Activated T-helper 1 cell treated with anti-CD3 and anti-CD28 coated beads, Interleukin-12 subunit alpha, Interleukin-12 subunit beta, Interleukin-2, Interleukin-4 antibody, amounts not matched to agents 30 ng/mL and 10 ng/mL and 1 ng/mL, durations not matched to agents 14 hours and 24 hours and 36 hours (primary cell): Measurements from ENCODE around the gene RPP30. TPM values are rescaled to one million over a fixed set of nuclear protein-coding genes. Genes with fewer than 3 reads are reported as not detected.
"Not testable (repeated sequence)": the region's sequence is repeated elsewhere in the genome, so short reads cannot be mapped to it uniquely, and the experiment has no call there.

Experiments
- DNase-seq: peaks from one replicate; pipeline ENCODE4 v3.0.0; 2021; ENCODE audit warnings: low spot score
- H3K27ac Mint-ChIP-seq: one replicate; pipeline ENCODE4 v1.8.0; 2021; ENCODE audit warnings: mild to moderate bottlenecking, mixed read lengths
- H3K27me3 Mint-ChIP-seq: one replicate; pipeline ENCODE4 v1.8.0; 2022; ENCODE audit warnings: mild to moderate bottlenecking, moderate library complexity, mixed read lengths; ENCODE audit not compliant: insufficient read depth
- H3K36me3 Mint-ChIP-seq: one replicate; pipeline ENCODE4 v1.8.0; 2021; ENCODE audit warnings: low read depth, mixed read lengths
- H3K4me1 Mint-ChIP-seq: one replicate; pipeline ENCODE4 v1.8.0; 2021; ENCODE audit warnings: low read depth, mixed read lengths
- H3K4me3 Mint-ChIP-seq: one replicate; pipeline ENCODE4 v1.8.0; 2021; ENCODE audit warnings: mild to moderate bottlenecking, moderate library complexity, mixed read lengths
- H3K9me3 Mint-ChIP-seq: one replicate; pipeline ENCODE4 v1.8.0; 2021; ENCODE audit warnings: mixed read lengths
- intact Hi-C: fragments of 100-400 bp; cut with micrococcal nuclease; formaldehyde crosslinking; loops from one replicate; pipeline ENCODE4 v1.15.1; 2024
- total RNA-seq: library from RNA; stranded (reverse); gene quantifications from 2 replicates; pipeline ENCODE4 v1.2.3, GENCODE V29; 2022

RPP30 gene
- total RNA-seq, 1 donor from 2014 or later = 78.3 TPM

GRCh38 chr10:90880059-90880719, 8.4 kb downstream of the RPP30 start:
- not testable (repeated sequence) for H3K27ac Mint-ChIP-seq, H3K27me3 Mint-ChIP-seq, H3K4me3 Mint-ChIP-seq, DNase-seq, H3K9me3 Mint-ChIP-seq
- peaks cover 13% of the 10 kb centered on the region for H3K4me1 Mint-ChIP-seq
- intact Hi-C loops = loop anchor here (1.0 to 5.0 kb wide), 2 partner anchors 202 to 371 kb away; no protein-coding TSS in a partner anchor
- H3K36me3 Mint-ChIP-seq = peaks cover 29% of the 10 kb centered on the region

GRCh38 chr10:90884431-90884830, 12.7 kb downstream of the RPP30 start:
- no peak for DNase-seq
- peaks cover 4% of the 10 kb centered on the region for H3K4me1 Mint-ChIP-seq
- H3K27ac Mint-ChIP-seq = no peak overlapping the region
- no peaks in the 10 kb centered on the region for H3K9me3 Mint-ChIP-seq
- H3K4me3 Mint-ChIP-seq = no peak overlapping the region
- no peaks in the 10 kb centered on the region for H3K27me3 Mint-ChIP-seq
- peaks cover 29% of the 10 kb centered on the region for H3K36me3 Mint-ChIP-seq
- intact Hi-C loops = loop anchor here (5.0 kb wide), 1 partner anchor 198 kb away; no protein-coding TSS in a partner anchor

GRCh38 chr10:90885176-90885575, 13.4 kb downstream of the RPP30 start:
- Mint-ChIP-seq H3K36me3 (peaks cover 28% of the 10 kb centered on the region), H3K27ac (no peak overlapping the region), H3K27me3 (no peaks in the 10 kb centered on the region), H3K9me3 (no peaks in the 10 kb centered on the region), H3K4me3 (no peak overlapping the region), H3K4me1 (no peaks in the 10 kb centered on the region)
- intact Hi-C loops = no loop called here
- no peak for DNase-seq

GRCh38 chr10:90887555-90887954, 15.8 kb downstream of the RPP30 start:
- Mint-ChIP-seq H3K4me3 (no peak overlapping the region), H3K4me1 (no peaks in the 10 kb centered on the region), H3K27me3 (no peaks in the 10 kb centered on the region), H3K36me3 (peaks cover 39% of the 10 kb centered on the region), H3K27ac (no peak overlapping the region), H3K9me3 (no peaks in the 10 kb centered on the region)
- intact Hi-C loops = no loop called here
- no peak for DNase-seq

- intact Hi-C loops = no loop called here
- DNase-seq = no peak
- Mint-ChIP-seq H3K9me3 (no peaks in the 10 kb centered on the region), H3K36me3 (peaks cover 41% of the 10 kb centered on the region), H3K27me3 (no peaks in the 10 kb centered on the region), H3K27ac (no peak overlapping the region), H3K4me1 (no peaks in the 10 kb centered on the region), H3K4me3 (no peak overlapping the region)
Measured at GRCh38 chr10:90888387-90888786, 16.6 kb downstream of the RPP30 start.

- no peak overlapping the region for H3K27ac Mint-ChIP-seq
- no peaks in the 10 kb centered on the region for H3K4me1 Mint-ChIP-seq
- H3K4me3 Mint-ChIP-seq = no peak overlapping the region
- H3K9me3 Mint-ChIP-seq = no peaks in the 10 kb centered on the region
- peaks cover 46% of the 10 kb centered on the region for H3K36me3 Mint-ChIP-seq
- no peak for DNase-seq
- H3K27me3 Mint-ChIP-seq = no peaks in the 10 kb centered on the region
- intact Hi-C loops = no loop called here
Measured at GRCh38 chr10:90889636-90890035, 17.9 kb downstream of the RPP30 start.

- Mint-ChIP-seq H3K36me3 (peaks cover 47% of the 10 kb centered on the region), H3K4me1 (no peaks in the 10 kb centered on the region), H3K4me3 (no peak overlapping the region), H3K9me3 (no peaks in the 10 kb centered on the region), H3K27me3 (no peaks in the 10 kb centered on the region), H3K27ac (no peak overlapping the region)
- intact Hi-C loops = no loop called here
- DNase-seq = no peak
Measured at GRCh38 chr10:90890347-90890746, 18.6 kb downstream of the RPP30 start.

GRCh38 chr10:90893190-90893589, 21.4 kb downstream of the RPP30 start:
- no peak overlapping the region for H3K27ac Mint-ChIP-seq
- H3K9me3 Mint-ChIP-seq = no peaks in the 10 kb centered on the region
- DNase-seq = no peak
- H3K36me3 Mint-ChIP-seq = peaks cover 41% of the 10 kb centered on the region
- no peak overlapping the region for H3K4me3 Mint-ChIP-seq
- no peaks in the 10 kb centered on the region for H3K27me3 Mint-ChIP-seq
- H3K4me1 Mint-ChIP-seq = peaks cover 12% of the 10 kb centered on the region
- intact Hi-C loops = no loop called here

- H3K4me3 Mint-ChIP-seq, H3K27me3 Mint-ChIP-seq, H3K27ac Mint-ChIP-seq, H3K9me3 Mint-ChIP-seq, intact Hi-C loops, DNase-seq: not testable (repeated sequence)
- peaks cover 28% of the 10 kb centered on the region for H3K36me3 Mint-ChIP-seq
- H3K4me1 Mint-ChIP-seq = peaks cover 12% of the 10 kb centered on the region
Measured at GRCh38 chr10:90896916-90897315, 25.1 kb downstream of the RPP30 start.

GRCh38 chr10:90905925-90906324, 34.2 kb downstream of the RPP30 start:
- Mint-ChIP-seq H3K4me1 (peaks cover 19% of the 10 kb centered on the region), H3K27ac (peak overlapping the region; percentile 72), H3K9me3 (no peaks in the 10 kb centered on the region), H3K4me3 (no peak overlapping the region), H3K27me3 (no peaks in the 10 kb centered on the region), H3K36me3 (peaks cover 15% of the 10 kb centered on the region)
- DNase-seq = no peak
- intact Hi-C loops = no loop called here

- Mint-ChIP-seq H3K36me3 (peaks cover 15% of the 10 kb centered on the region), H3K9me3 (no peaks in the 10 kb centered on the region), H3K27me3 (no peaks in the 10 kb centered on the region), H3K4me3 (no peak overlapping the region), H3K4me1 (peaks cover 19% of the 10 kb centered on the region), H3K27ac (no peak overlapping the region)
- intact Hi-C loops = no loop called here
- no peak for DNase-seq
Measured at GRCh38 chr10:90906596-90906995, 34.8 kb downstream of the RPP30 start.

GRCh38 chr10:90911133-90912051, 39.6 kb downstream of the RPP30 start:
- Mint-ChIP-seq H3K9me3 (no peaks in the 10 kb centered on the region), H3K27ac (no peak overlapping the region), H3K4me1 (peaks cover 6% of the 10 kb centered on the region), H3K36me3 (peaks cover 1% of the 10 kb centered on the region), H3K4me3 (no peak overlapping the region), H3K27me3 (peaks cover 2% of the 10 kb centered on the region)
- intact Hi-C loops = loop anchor here (1.0 to 10.0 kb wide), 6 partner anchors 61 to 723 kb away; partner anchors contain the start of gene PPP1R3C
- DNase-seq = peak; percentile 34

GRCh38 chr10:90912174-90912573, 40.4 kb downstream of the RPP30 start:
- Mint-ChIP-seq H3K4me1 (no peaks in the 10 kb centered on the region), H3K9me3 (no peaks in the 10 kb centered on the region), H3K27ac (no peak overlapping the region), H3K4me3 (no peak overlapping the region), H3K27me3 (peaks cover 4% of the 10 kb centered on the region), H3K36me3 (peaks cover 1% of the 10 kb centered on the region)
- intact Hi-C loops = loop anchor here (5.0 to 10.0 kb wide), 4 partner anchors 60 to 723 kb away; partner anchors contain the start of gene PPP1R3C
- no peak for DNase-seq
